Dendritic cell treated with granulocyte-macrophage colony-stimulating factor and Interleukin-4, amounts not matched to agents 40 ng/mL and 50 ng/mL, for 4 days (primary cell): ENCODE measurements around the gene GRAP2.

Experiments
- H3K27ac Mint-ChIP-seq: one replicate; pipeline ENCODE4 v1.8.0; 2022; ENCODE audit warnings: mild to moderate bottlenecking, mixed read lengths
- H3K27me3 Mint-ChIP-seq: one replicate; pipeline ENCODE4 v1.8.0; 2022; ENCODE audit warnings: mild to moderate bottlenecking, mixed read lengths
- H3K36me3 Mint-ChIP-seq: one replicate; pipeline ENCODE4 v1.8.0; 2022; ENCODE audit warnings: low read depth, mixed read lengths
- H3K4me1 Mint-ChIP-seq: one replicate; pipeline ENCODE4 v1.8.0; 2022; ENCODE audit warnings: low read depth, mixed read lengths
- H3K4me3 Mint-ChIP-seq: one replicate; pipeline ENCODE4 v1.8.0; 2022; ENCODE audit warnings: mild to moderate bottlenecking, moderate library complexity, mixed read lengths
- H3K9me3 Mint-ChIP-seq: one replicate; pipeline ENCODE4 v1.8.0; 2022; ENCODE audit warnings: mixed read lengths
- intact Hi-C: fragments of 100-400 bp; cut with micrococcal nuclease; formaldehyde crosslinking; loops from one replicate; pipeline ENCODE4 v1.15.0; 2022

The GRAP2 gene

DNA sequence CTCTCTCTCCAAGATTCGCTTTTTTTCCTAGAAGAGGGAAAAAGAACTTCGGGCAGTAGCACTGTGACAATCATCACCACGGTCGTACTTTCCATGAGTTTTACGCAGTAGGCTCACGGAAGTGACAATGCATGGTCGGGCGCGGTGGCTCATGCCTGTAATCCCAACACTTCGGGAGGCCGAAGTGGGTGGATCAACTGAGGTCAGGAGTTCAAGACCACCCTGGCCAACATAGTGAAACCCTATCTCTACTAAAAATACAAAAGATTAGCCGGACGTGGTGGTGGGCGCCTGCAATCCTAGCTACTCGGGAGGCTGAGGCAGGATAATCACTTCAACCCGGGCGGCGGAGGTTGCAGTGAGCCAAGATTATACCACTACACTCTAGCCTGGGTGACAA lies 23.4 kb downstream of the GRAP2 start:
- peaks cover 45% of the 10 kb centered on the region for H3K27me3 Mint-ChIP-seq
- peaks cover 23% of the 10 kb centered on the region for H3K4me1 Mint-ChIP-seq
- no peaks in the 10 kb centered on the region for H3K9me3 Mint-ChIP-seq
- H3K4me3 Mint-ChIP-seq = no peak overlapping the region
- intact Hi-C loops = no loop called here
- H3K36me3 Mint-ChIP-seq = no peaks in the 10 kb centered on the region
- H3K27ac Mint-ChIP-seq = no peak overlapping the region

DNA sequence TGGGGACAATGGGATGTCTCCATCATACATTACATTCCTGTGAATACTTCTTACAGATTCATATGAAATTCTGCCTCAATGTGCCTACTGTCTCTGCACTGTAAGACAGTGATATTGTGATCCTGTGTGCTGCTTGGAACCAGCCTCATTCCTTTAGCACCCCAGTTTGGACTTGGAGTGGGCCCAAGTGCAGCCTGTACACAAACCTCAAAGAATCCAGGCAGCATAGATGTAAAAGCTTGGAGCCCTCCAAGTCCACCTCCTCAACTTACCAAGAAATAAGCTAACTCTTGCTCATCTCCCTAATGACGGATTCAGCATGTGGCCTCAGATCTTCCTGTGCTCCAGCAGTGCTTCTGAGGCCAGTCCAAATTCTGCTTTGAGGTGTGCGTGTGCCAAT lies 24.4 kb downstream of the GRAP2 start:
- Mint-ChIP-seq H3K9me3 (no peaks in the 10 kb centered on the region), H3K27ac (no peak overlapping the region), H3K27me3 (peaks cover 40% of the 10 kb centered on the region), H3K36me3 (no peaks in the 10 kb centered on the region), H3K4me1 (peaks cover 23% of the 10 kb centered on the region), H3K4me3 (no peak overlapping the region)
- intact Hi-C loops = no loop called here

DNA sequence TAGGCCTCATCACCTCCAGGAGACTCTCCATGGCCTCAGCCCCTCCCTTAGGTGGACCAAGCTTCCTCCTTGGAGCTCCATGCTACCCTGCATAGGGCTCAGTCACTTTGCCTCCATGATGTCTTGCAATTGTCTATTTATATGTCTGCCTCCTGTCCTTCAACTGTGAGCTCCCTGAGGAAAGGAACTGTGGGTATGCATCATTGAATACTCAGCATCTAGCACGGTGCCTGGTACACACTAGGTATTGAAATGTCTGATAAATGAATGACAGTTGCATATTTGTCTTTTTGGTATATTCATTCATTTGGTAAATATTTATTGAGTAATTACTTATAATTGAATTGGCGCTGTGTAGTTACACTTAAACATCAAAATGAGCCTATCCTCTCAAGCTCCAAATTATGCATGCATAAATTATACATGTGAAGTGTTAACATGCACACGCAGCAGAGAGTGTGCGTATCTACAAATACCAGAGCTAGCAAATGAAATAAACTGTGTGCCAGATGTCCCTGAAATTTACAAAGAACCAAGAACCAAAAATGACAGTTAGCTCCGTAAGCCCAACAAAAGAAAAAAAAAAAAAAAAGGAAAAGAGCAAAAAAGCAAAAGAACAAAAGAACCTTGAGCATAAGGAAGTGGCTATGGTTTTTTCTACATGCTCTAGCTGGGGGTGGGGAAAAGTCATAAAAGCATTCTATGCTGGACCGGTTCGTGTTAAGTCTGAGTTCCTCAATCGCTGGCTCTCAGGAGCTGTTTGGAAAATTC lies 25.2 kb downstream of the GRAP2 start:
- no peaks in the 10 kb centered on the region for H3K36me3 Mint-ChIP-seq
- H3K4me1 Mint-ChIP-seq = peaks cover 23% of the 10 kb centered on the region
- intact Hi-C loops = no loop called here
- no peak overlapping the region for H3K27ac Mint-ChIP-seq
- no peaks in the 10 kb centered on the region for H3K9me3 Mint-ChIP-seq
- no peak overlapping the region for H3K4me3 Mint-ChIP-seq
- H3K27me3 Mint-ChIP-seq = peaks cover 36% of the 10 kb centered on the region

DNA sequence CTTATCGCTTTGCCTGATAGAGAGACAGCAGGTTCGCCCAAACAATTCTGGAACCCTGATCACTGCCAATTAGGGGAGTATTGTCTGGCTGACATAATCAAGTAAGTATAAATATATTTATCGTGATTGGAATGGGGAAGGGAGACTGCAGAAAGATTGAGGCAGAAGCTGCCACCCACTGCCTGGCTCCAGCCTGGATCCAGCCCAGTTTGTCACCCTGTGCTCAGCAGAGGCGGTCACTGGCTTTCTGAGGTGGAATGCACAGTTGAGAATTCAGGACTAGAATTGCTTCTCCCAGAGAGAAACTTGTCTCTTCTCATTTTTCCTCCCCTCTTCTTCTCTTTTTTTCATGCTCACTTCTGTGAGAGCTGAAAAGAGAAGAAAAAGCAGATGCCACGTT lies 25.9 kb downstream of the GRAP2 start:
- intact Hi-C loops = no loop called here
- H3K36me3 Mint-ChIP-seq = no peaks in the 10 kb centered on the region
- peaks cover 35% of the 10 kb centered on the region for H3K27me3 Mint-ChIP-seq
- no peaks in the 10 kb centered on the region for H3K9me3 Mint-ChIP-seq
- no peak overlapping the region for H3K4me3 Mint-ChIP-seq
- H3K27ac Mint-ChIP-seq = no peak overlapping the region
- peaks cover 23% of the 10 kb centered on the region for H3K4me1 Mint-ChIP-seq

DNA sequence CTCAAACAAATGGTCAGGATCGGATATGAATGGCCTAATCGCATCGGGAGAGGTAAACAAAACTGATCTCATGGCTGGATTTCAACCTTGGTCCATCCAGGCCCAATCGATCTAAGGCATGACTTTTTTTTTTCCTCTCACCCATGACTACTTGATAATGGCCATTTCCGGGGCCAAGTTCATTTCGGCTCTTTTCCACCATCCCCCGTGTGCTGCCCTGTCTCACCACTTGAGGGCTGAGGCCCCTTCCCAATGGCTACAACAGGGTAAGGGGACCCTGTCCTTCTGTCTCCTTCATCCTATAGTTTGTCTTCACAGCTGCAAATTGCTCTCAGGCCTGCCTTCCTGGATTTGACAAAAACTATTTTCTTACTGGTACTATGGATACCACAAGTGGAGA lies 26.7 kb downstream of the GRAP2 start:
- Mint-ChIP-seq H3K27ac (no peak overlapping the region), H3K27me3 (peaks cover 28% of the 10 kb centered on the region), H3K4me3 (no peak overlapping the region), H3K4me1 (peaks cover 23% of the 10 kb centered on the region), H3K9me3 (no peaks in the 10 kb centered on the region), H3K36me3 (no peaks in the 10 kb centered on the region)
- intact Hi-C loops = no loop called here

DNA sequence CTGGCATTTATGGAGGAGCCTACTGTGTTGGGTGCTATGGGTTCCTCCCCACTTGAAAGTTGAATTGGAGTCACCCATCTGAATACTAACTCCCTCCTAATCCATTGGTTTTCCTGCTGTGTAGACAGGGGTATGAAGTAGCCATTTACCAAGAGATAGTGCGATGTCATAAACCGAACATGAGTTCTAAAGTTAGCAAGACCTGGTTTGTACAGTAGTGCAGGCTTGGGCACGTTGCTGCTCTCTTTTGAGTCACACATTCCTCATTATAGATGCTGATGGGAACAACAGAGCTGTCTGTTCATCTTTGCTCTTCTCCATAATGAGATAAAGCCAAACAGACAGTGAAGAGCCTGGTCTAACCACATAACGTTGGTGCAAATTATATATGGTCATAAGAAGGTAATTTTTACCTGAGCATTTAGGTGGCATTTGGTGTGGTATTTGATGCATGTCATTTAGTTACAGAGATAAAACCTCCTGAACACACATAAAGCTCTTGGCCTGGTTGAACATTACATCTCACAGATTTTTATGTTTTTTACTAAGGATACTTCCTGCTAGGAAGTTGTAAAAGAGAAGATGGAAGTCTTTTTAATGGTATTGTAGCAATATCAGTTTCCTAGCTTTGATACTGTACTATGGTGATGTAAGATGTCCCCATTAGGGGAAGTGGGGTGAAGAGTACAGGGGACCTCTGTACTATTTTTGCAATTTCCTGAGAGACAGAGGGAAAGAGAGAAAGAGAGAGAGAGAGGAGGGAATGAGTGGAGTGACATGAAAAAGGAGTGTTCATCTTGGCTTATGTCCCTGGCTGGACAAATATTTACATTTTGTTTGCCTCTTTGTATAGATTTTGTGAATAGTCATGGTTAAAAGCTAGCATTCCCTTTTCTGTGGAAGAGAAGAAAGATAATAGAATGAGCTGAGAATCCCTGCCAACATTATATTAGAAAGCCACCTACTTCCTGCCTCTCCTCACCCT lies 27.9 kb downstream of the GRAP2 start:
- Mint-ChIP-seq H3K36me3 (no peaks in the 10 kb centered on the region), H3K4me1 (peaks cover 23% of the 10 kb centered on the region), H3K4me3 (no peak overlapping the region), H3K9me3 (no peaks in the 10 kb centered on the region), H3K27me3 (peaks cover 39% of the 10 kb centered on the region), H3K27ac (no peak overlapping the region)
- intact Hi-C loops = no loop called here

DNA sequence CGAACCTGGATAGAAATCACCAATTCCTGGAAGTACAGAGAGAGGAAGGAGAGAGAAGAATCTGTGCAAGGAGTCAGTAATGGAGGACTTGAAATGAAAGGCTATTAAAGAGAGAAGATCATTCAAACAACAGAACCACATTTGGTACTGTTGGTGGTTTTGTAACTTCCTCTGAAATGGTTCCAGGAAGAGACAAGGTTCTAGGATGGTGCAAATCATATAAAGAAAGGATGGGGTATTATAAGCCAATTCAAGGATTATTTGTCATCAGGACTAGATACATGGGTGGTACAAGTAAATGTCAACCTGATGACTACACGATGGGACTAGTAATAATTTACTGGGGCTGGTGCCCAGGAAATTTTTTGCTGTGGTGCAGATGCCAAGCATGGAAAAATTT lies 30.4 kb downstream of the GRAP2 start:
- Mint-ChIP-seq H3K4me3 (no peak overlapping the region), H3K4me1 (peaks cover 22% of the 10 kb centered on the region)
- intact Hi-C loops = no loop called here

DNA sequence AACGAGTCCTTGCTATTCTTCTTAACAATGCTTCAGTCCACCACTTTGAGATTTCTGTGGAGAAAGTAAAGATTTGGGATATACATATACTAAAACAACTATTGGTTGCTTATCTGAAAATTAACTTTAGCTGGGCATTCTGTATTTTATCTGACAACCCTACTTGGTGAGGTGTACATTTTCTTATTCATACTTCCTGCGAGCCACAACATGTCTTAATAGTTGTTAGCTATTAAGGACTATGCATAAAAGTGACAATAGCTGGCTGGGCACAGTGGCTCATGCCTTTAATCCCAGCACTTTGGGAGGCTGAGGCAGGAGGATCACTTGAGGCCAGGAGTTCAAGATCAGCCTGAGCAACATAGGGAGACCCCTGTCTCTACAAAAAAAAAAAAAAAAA lies 31.3 kb downstream of the GRAP2 start:
- peaks cover 23% of the 10 kb centered on the region for H3K4me1 Mint-ChIP-seq
- no peak overlapping the region for H3K4me3 Mint-ChIP-seq
- no peaks in the 10 kb centered on the region for H3K36me3 Mint-ChIP-seq
- H3K27me3 Mint-ChIP-seq = peaks cover 54% of the 10 kb centered on the region
- no peaks in the 10 kb centered on the region for H3K9me3 Mint-ChIP-seq
- no peak overlapping the region for H3K27ac Mint-ChIP-seq
- intact Hi-C loops = no loop called here

More for the DNA sequence above, 30.4 kb downstream of the GRAP2 start:
- H3K27ac Mint-ChIP-seq = no peak overlapping the region
- H3K36me3 Mint-ChIP-seq = no peaks in the 10 kb centered on the region
- no peaks in the 10 kb centered on the region for H3K9me3 Mint-ChIP-seq
- H3K27me3 Mint-ChIP-seq = peaks cover 48% of the 10 kb centered on the region

DNA sequence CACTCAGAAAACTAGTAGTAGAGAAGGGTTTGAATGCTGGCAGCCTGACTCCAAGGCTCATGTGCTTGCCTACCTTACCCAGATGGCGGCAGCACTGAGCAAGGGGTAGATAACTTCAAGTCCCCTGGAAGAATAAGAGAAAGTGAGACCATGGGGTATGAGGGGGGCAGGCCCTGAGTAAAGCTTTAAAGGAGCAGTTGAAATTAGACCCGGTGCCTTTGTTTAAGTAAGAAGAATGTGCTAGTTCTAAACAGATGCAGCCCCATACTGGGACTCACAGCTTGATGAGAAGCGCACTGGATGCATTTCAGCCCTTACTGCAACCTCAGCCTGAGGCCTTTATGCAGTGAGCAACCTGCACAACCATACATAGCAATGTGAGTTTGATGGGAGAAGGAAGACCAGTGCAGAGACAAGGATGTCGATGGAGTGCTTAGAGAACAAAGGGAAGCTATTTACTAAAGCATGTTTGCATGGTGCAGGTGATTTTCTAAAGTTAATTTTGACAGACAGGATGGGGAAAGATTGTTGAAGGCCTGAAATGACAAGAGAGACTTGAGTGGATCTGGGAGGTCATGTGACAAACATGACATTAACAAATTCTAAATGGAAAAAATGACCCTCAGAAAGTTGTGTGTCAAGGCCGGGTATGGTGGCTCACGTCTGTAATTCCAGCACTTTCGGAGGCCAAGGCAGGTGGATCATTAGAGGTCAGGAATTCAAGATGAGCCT lies 32.2 kb downstream of the GRAP2 start:
- intact Hi-C loops = no loop called here
- no peak overlapping the region for H3K27ac Mint-ChIP-seq
- H3K27me3 Mint-ChIP-seq = peaks cover 54% of the 10 kb centered on the region
- no peaks in the 10 kb centered on the region for H3K36me3 Mint-ChIP-seq
- no peak overlapping the region for H3K4me3 Mint-ChIP-seq
- H3K4me1 Mint-ChIP-seq = peaks cover 16% of the 10 kb centered on the region
- no peaks in the 10 kb centered on the region for H3K9me3 Mint-ChIP-seq

DNA sequence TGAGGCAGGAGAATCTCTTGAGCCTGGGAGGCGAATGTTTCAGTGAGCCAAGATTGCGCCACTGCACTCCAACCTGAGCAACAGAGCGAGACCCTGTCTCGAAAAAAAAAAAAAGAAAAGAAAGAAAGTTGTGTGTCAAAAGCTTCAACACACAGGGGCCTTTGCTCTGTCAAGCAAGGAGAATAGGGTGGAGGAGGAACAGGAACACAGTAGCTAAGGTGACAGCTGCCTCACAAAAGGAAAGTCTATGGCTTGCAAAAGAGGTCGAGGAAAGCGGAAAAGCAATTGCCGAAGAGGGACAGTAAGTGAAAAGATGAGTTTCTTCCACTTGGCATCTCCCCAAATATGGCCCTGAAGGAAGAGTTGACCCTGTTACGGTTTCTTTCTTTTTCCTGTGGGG lies 32.9 kb downstream of the GRAP2 start:
- H3K27me3 Mint-ChIP-seq = peaks cover 60% of the 10 kb centered on the region
- no peaks in the 10 kb centered on the region for H3K36me3 Mint-ChIP-seq
- intact Hi-C loops = no loop called here
- H3K27ac Mint-ChIP-seq = no peak overlapping the region
- H3K4me1 Mint-ChIP-seq = peaks cover 14% of the 10 kb centered on the region
- no peaks in the 10 kb centered on the region for H3K9me3 Mint-ChIP-seq
- H3K4me3 Mint-ChIP-seq = no peak overlapping the region

DNA sequence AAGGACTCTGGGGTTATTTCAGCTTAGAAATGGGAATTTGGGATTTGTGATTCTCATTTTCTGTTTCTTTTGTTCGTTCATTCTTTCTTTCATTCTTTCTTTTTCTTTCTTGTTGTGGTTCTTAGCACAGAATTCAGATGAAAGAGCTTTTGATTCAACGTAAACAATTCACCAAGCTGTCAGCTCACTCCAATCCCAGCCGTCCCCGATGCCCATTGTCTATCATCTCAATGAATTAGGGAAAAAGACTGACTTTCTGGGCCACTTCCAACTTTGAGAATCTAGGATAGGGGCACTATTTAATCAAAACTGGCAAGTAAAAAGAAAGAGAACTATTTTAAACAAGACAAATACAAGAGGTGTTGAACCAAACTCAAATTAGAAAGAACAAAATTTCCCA lies 34.2 kb downstream of the GRAP2 start:
- H3K36me3 Mint-ChIP-seq = no peaks in the 10 kb centered on the region
- no peaks in the 10 kb centered on the region for H3K9me3 Mint-ChIP-seq
- H3K27ac Mint-ChIP-seq = no peak overlapping the region
- H3K4me3 Mint-ChIP-seq = no peak overlapping the region
- peaks cover 14% of the 10 kb centered on the region for H3K4me1 Mint-ChIP-seq
- intact Hi-C loops = no loop called here
- peaks cover 71% of the 10 kb centered on the region for H3K27me3 Mint-ChIP-seq

DNA sequence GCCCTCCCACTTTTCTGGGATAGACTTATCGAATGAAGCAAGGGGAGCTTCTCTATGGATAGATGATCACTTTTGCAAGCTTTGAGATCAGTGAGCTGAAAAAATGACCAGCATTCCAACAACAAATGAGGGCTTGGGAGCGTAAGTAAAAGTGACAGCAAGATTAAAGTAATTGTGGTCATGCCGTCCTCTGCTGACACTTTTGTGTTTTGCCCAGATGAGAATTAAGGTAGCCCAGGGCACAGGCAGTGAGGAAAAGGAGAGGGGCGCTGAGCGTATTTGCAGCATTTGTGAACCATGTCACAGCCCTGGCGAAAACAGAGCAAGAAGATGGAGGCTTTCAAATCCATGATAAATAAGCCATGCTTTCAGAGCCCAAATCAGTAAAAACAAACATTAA lies 34.7 kb downstream of the GRAP2 start:
- no peak overlapping the region for H3K4me3 Mint-ChIP-seq
- H3K36me3 Mint-ChIP-seq = no peaks in the 10 kb centered on the region

DNA sequence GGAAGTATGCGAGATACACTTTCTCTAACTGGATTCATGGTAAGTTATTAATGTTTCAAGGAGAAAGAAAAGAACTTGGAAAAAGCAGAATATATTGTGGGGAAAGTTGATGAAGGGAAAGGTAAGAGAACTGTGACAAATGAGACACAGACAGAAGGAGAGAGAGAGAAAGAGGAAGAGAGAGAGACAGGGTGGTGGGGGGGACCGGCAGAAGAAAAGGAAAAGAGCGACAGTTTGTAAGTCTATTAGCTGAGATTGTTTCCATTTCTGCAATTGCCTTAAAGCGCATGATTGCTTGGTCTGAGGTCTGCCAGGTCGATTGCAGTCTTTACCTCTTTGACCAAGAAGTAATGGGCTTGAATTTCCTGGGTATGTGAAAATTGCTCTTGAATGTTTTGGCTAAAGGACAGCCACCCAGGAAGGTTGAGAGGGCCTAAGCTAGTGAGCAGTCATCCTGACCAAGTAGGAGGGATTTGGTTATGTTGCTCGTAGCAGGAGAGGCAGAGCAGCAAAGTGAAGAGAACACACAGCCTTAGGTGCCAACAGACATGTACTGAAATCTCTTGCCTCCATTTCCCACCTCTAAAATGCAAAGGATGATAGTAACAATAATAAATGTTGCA lies 35.8 kb downstream of the GRAP2 start:
- H3K27me3 Mint-ChIP-seq = peaks cover 79% of the 10 kb centered on the region
- H3K27ac Mint-ChIP-seq = no peak overlapping the region
- no peak overlapping the region for H3K4me3 Mint-ChIP-seq
- intact Hi-C loops = no loop called here
- H3K36me3 Mint-ChIP-seq = no peaks in the 10 kb centered on the region
- peaks cover 14% of the 10 kb centered on the region for H3K4me1 Mint-ChIP-seq
- no peaks in the 10 kb centered on the region for H3K9me3 Mint-ChIP-seq

More for the DNA sequence above, 34.7 kb downstream of the GRAP2 start:
- Mint-ChIP-seq H3K4me1 (peaks cover 14% of the 10 kb centered on the region), H3K27me3 (peaks cover 76% of the 10 kb centered on the region), H3K9me3 (no peaks in the 10 kb centered on the region), H3K27ac (no peak overlapping the region)
- intact Hi-C loops = no loop called here
